SK-N-SH treated with all-trans-retinoic acid at 6 μM for 48 hours (cell line): ENCODE measurements around the gene FJX1.

Experiments
- ATAC-seq: fragments of 200-7000 bp; cut with Tn5 transposase; 3 replicates; pipeline ENCODE4 v1.9.1; 2020; ENCODE audit warnings: mild to moderate bottlenecking, moderate library complexity
- ARNTL ChIP-seq: fragments of 450-650 bp; formaldehyde crosslinking; IDR thresholded peaks from 2 replicates; pipeline ENCODE4 v1.5.0; 2020; ENCODE audit warnings: low read depth, mild to moderate bottlenecking, moderate library complexity, borderline replicate concordance
- BACH2 ChIP-seq: fragments of 250-450 bp; sonication (Bioruptor Pico); IDR thresholded peaks from 2 replicates; pipeline ENCODE4 v1.9.0; 2021; ENCODE audit warnings: mild to moderate bottlenecking, borderline replicate concordance
- GLIS3 ChIP-seq: fragments of 250-450 bp; sonication (Bioruptor Pico); IDR thresholded peaks from 2 replicates; pipeline ENCODE4 v1.5.0; 2020; ENCODE audit warnings: mild to moderate bottlenecking, moderate library complexity
- ISL1 ChIP-seq: fragments of 250-450 bp; sonication (Bioruptor Pico); IDR thresholded peaks from 2 replicates; pipeline ENCODE4 v2.1.2; 2022; ENCODE audit warnings: mild to moderate bottlenecking, moderate library complexity
- OSR1 ChIP-seq: fragments of 250-450 bp; sonication (Bioruptor Pico); IDR thresholded peaks from 2 replicates; pipeline ENCODE4 v1.8.0; 2022; ENCODE audit warnings: moderate library complexity, mild to moderate bottlenecking, inconsistent platforms
- POU6F1 ChIP-seq: fragments of 250-450 bp; sonication (Bioruptor Pico); IDR thresholded peaks from 2 replicates; pipeline ENCODE4 v1.8.0; 2021; ENCODE audit warnings: low read depth, mild to moderate bottlenecking, moderate library complexity, borderline replicate concordance
- PPARA ChIP-seq: fragments of 250-450 bp; sonication (Bioruptor Pico); IDR thresholded peaks from 2 replicates; pipeline ENCODE4 v1.5.0; 2020; ENCODE audit warnings: mild to moderate bottlenecking, borderline replicate concordance
- TCF4 ChIP-seq: fragments of 250-450 bp; sonication (Bioruptor Pico); IDR thresholded peaks from 2 replicates; pipeline ENCODE4 v1.8.0; 2021; ENCODE audit warnings: mild to moderate bottlenecking, moderate library complexity, borderline replicate concordance
- ZC3H10 ChIP-seq: fragments of 250-450 bp; sonication (Bioruptor Pico); IDR thresholded peaks from 2 replicates; pipeline ENCODE4 v1.5.1; 2021; ENCODE audit warnings: mild to moderate bottlenecking, moderate library complexity
- ZNF565 ChIP-seq: fragments of 450-650 bp; formaldehyde crosslinking; conservative IDR thresholded peaks from 2 replicates; pipeline ENCODE4 v1.5.0; 2020; ENCODE audit warnings: low read depth, mild to moderate bottlenecking, moderate library complexity
- ZNF70 ChIP-seq: fragments of 450-650 bp; formaldehyde crosslinking; IDR thresholded peaks from 2 replicates; pipeline ENCODE4 v1.5.0; 2020; ENCODE audit warnings: mild to moderate bottlenecking, moderate library complexity
- ZNF8 ChIP-seq: fragments of 450-650 bp; formaldehyde crosslinking; IDR thresholded peaks from 2 replicates; pipeline ENCODE4 v1.5.0; 2020; ENCODE audit warnings: mild to moderate bottlenecking, moderate library complexity
- TF ChIP-seq, protein P1 (sequence below): fragments of 250-450 bp; sonication (Bioruptor Pico); IDR thresholded peaks from 2 replicates; pipeline ENCODE4 v1.8.0; 2020; ENCODE audit warnings: mild to moderate bottlenecking, moderate library complexity, borderline replicate concordance
- TF ChIP-seq, protein P2 (sequence below): fragments of 250-450 bp; sonication (Bioruptor Pico); IDR thresholded peaks from 2 replicates; pipeline ENCODE4 v1.5.0; 2020; ENCODE audit warnings: mild to moderate bottlenecking, moderate library complexity
- TF ChIP-seq, protein P3 (sequence below): fragments of 250-450 bp; sonication (Bioruptor Pico); IDR thresholded peaks from 2 replicates; pipeline ENCODE4 v1.5.1; 2021; ENCODE audit warnings: mild to moderate bottlenecking, moderate library complexity

FJX1 gene

DNA sequence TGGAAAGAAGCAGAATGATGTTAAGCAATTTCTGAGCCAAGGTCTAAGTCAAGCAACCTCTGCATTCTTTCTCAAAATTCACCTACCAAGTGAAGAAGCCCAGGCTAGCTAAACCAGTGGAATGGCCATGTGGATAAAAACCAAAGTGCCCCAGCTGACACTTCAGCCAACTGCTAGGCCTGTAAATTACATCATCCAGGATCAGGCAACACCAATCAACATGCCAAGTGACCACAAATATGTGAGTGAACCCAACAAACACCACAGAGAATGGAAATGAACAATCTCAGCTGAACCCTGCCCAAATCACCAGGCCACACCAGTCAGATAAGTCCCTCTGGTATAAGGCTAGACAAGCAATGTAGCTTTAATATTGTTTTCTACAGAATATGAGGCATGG is 25.1 kb upstream of the FJX1 start:
- peak; percentile 71 for ATAC-seq
- TF ChIP-seq POU6F1 (CRISPR knock-in tag) (no peak), ISL1 (CRISPR knock-in tag) (peak; percentile 46)
- TF ChIP-seq, protein P1, sequence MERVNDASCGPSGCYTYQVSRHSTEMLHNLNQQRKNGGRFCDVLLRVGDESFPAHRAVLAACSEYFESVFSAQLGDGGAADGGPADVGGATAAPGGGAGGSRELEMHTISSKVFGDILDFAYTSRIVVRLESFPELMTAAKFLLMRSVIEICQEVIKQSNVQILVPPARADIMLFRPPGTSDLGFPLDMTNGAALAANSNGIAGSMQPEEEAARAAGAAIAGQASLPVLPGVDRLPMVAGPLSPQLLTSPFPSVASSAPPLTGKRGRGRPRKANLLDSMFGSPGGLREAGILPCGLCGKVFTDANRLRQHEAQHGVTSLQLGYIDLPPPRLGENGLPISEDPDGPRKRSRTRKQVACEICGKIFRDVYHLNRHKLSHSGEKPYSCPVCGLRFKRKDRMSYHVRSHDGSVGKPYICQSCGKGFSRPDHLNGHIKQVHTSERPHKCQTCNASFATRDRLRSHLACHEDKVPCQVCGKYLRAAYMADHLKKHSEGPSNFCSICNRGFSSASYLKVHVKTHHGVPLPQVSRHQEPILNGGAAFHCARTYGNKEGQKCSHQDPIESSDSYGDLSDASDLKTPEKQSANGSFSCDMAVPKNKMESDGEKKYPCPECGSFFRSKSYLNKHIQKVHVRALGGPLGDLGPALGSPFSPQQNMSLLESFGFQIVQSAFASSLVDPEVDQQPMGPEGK (CRISPR knock-in tag), result peak; percentile 70; the same call in 1 of the 2 replicates

DNA sequence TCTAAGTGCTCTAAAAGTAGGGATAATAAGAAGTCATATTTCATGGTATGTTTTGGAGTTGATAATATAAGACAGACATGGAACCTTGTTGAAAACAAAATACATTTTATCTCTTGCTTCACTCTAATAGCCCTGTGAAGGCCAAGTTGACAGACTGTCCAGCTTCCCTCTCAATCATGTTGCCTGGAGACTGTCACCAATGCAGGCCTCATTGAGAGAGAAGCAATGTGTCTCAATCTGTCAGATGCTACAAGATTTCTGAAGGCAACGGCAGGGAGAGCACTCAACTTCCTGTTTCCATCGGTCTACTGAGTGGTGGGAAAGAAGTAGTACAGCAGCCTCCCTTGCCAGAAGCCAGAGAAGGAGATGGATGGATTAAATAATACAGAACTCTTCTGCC is 23.6 kb upstream of the FJX1 start:
- ATAC-seq, result peak; percentile 34; the same call in 1 of the 3 replicates
- TF ChIP-seq ISL1 (CRISPR knock-in tag) (peak; percentile 69), ZNF8 (CRISPR knock-in tag) (no peak)

DNA sequence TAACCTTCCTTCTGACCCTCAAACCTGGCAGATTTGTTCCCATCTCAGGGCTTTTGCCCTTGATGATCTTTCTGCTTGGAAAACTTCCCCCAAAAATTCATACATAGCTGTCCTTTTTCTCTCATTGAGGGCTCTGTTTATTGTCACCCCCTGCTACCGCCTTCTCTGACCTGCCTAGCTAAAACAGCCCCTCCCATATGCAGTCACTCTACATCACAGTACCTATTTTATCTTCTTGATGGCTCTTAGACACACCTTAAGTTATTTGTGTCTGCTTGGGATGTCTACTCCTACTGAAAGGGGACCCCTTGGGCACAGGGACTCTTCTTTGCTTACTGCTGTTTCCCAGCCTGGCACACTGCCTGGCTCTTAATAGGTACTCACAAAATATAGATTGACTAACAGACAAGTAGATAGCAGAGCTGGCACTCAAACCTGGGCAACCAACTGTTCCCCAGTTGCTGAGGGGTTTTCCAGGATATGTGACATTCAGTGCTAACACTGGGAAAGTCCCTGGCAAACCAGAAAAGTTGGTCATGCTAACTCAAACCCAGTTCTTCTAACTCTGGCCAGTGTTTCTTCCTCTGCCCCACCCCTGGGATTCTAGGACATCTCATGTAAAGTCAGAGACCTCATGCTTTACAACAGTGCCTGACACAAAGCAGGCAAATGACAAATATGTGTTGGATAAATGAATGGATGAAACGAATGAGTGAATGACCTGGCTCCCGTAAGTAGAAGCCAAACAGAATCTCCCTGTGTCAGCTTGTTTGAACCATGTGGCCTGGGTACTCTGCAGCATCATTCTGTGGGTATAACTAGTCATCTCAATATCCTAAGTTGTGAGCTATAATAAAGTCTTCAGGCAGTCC is 19.8 kb upstream of the FJX1 start:
- TF ChIP-seq TCF4 (CRISPR knock-in tag), result no peak
- no peak for ATAC-seq

DNA sequence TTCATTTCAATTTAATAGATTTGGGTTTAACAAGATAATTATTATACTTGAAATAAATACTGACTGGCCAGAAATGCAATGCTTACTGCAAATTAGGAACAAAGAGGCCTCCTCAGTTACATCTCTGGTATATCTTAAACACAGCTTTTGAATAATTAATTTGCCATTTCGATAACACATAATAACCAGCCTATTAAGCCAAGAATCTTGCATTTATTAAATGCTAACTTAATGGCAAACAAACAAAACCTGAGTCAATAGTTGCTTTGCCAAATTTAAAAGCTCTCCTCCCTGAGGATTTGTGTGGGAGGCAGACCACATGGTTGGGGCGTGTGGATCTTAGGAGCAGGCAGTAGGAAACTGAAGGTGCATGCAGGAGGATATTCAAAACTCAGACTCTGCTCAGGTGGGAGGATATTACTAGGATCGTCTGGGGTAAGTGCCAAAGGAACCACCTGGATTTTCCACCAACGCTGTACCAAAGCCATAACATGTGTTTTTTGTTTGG is 17.9 kb upstream of the FJX1 start:
- TF ChIP-seq ZNF8 (CRISPR knock-in tag) (no peak), GLIS3 (CRISPR knock-in tag) (no peak), OSR1 (CRISPR knock-in tag) (no peak), POU6F1 (CRISPR knock-in tag) (no peak), ZNF70 (CRISPR knock-in tag) (no peak), ZC3H10 (no peak), BACH2 (CRISPR knock-in tag) (no peak), ARNTL (CRISPR knock-in tag) (no peak), ISL1 (CRISPR knock-in tag) (no peak), PPARA (CRISPR knock-in tag) (no peak), ZNF565 (CRISPR knock-in tag) (no peak)
- TF ChIP-seq, protein P2, sequence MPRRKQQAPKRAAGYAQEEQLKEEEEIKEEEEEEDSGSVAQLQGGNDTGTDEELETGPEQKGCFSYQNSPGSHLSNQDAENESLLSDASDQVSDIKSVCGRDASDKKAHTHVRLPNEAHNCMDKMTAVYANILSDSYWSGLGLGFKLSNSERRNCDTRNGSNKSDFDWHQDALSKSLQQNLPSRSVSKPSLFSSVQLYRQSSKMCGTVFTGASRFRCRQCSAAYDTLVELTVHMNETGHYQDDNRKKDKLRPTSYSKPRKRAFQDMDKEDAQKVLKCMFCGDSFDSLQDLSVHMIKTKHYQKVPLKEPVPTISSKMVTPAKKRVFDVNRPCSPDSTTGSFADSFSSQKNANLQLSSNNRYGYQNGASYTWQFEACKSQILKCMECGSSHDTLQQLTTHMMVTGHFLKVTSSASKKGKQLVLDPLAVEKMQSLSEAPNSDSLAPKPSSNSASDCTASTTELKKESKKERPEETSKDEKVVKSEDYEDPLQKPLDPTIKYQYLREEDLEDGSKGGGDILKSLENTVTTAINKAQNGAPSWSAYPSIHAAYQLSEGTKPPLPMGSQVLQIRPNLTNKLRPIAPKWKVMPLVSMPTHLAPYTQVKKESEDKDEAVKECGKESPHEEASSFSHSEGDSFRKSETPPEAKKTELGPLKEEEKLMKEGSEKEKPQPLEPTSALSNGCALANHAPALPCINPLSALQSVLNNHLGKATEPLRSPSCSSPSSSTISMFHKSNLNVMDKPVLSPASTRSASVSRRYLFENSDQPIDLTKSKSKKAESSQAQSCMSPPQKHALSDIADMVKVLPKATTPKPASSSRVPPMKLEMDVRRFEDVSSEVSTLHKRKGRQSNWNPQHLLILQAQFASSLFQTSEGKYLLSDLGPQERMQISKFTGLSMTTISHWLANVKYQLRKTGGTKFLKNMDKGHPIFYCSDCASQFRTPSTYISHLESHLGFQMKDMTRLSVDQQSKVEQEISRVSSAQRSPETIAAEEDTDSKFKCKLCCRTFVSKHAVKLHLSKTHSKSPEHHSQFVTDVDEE (CRISPR knock-in tag), result no peak
- TF ChIP-seq, protein P3, sequence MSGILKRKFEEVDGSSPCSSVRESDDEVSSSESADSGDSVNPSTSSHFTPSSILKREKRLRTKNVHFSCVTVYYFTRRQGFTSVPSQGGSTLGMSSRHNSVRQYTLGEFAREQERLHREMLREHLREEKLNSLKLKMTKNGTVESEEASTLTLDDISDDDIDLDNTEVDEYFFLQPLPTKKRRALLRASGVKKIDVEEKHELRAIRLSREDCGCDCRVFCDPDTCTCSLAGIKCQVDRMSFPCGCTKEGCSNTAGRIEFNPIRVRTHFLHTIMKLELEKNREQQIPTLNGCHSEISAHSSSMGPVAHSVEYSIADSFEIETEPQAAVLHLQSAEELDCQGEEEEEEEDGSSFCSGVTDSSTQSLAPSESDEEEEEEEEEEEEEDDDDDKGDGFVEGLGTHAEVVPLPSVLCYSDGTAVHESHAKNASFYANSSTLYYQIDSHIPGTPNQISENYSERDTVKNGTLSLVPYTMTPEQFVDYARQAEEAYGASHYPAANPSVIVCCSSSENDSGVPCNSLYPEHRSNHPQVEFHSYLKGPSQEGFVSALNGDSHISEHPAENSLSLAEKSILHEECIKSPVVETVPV (CRISPR knock-in tag), result no peak
- TF ChIP-seq, all 23 proteins: peak for 0

More for the DNA sequence above, 17.9 kb upstream of the FJX1 start:
- ATAC-seq, result no peak
